Breast epithelium (tissue), 4 donors: ENCODE measurements around the gene BCAS3. TPM values are rescaled to one million over a fixed set of nuclear protein-coding genes. Genes with fewer than 3 reads are reported as not detected.

ENCODE experiments used
- DNase-seq, 2 donors: peaks; one replicate each; pipeline ENCODE4 v3.0.0-alpha.2; 2019; ENCODE audit warnings: low spot score in 2 of 2
- H3K27ac ChIP-seq, 2 donors: fragments of 200-600 bp; sonication (generic) in 1 of 2; one replicate each; pipeline ENCODE4 v1.5.1; 2016 to 2019; ENCODE audit warnings: mild to moderate bottlenecking in 1 of 2
- H3K27me3 ChIP-seq, 2 donors: fragments of 200-600 bp; sonication (generic) in 1 of 2; one replicate each; pipeline versions ENCODE4 v1.5.1 to v1.6.0; 2017 to 2019; ENCODE audit warnings: control low read depth in 1 of 2, mild to moderate bottlenecking in 1 of 2
- H3K36me3 ChIP-seq: fragments of 200-600 bp; one replicate; pipeline ENCODE4 v1.5.1; 2019
- H3K4me1 ChIP-seq, 2 donors: fragments of 200-600 bp; sonication (generic); one replicate each; pipeline ENCODE4 v1.5.1; 2016 to 2019; ENCODE audit warnings: control low read depth in 1 of 2
- H3K4me3 ChIP-seq, 3 donors: fragments of 200-600 bp; sonication (generic); 1 replicate in 2 of 3; 2 replicates in 1 of 3; pipeline ENCODE4 v1.5.1; 2016 to 2019; ENCODE audit warnings: mild to moderate bottlenecking in 3 of 3, moderate library complexity in 2 of 3
- H3K9me3 ChIP-seq, 2 donors: fragments of 200-600 bp; sonication (generic) in 1 of 2; one replicate each; pipeline ENCODE4 v1.5.1; 2016 to 2019; ENCODE audit warnings: control low read depth in 1 of 2
- POLR2A ChIP-seq: fragments of 450-650 bp; IDR thresholded peaks from one replicate; pipeline ENCODE4 v1.6.1; 2016; ENCODE audit warnings: antibody characterized with exemption, mild to moderate bottlenecking, moderate library complexity
- POLR2AphosphoS5 ChIP-seq, 3 donors: sonication (generic); formaldehyde crosslinking; IDR thresholded peaks; one replicate each; pipeline ENCODE4 v1.6.1; 2017; ENCODE audit warnings: antibody characterized with exemption in 3 of 3
- intact Hi-C: fragments of 100-400 bp; cut with DNase I; formaldehyde crosslinking; loops from one replicate; pipeline ENCODE4 v1.15.1; 2023; ENCODE audit warnings: low total_unique reads
- total RNA-seq, 3 donors: library from RNA; depleted of rRNA; stranded (reverse); fragments of >200 nt; gene quantifications; one replicate each; pipeline ENCODE4 v1.1.0, GENCODE V29; 2016
- TF ChIP-seq, protein P1 (sequence below), 3 donors: fragments of 450-650 bp; IDR thresholded peaks; one replicate each; pipeline ENCODE4 v1.5.1; 2016 to 2017; ENCODE audit warnings: antibody characterized with exemption in 3 of 3, mild to moderate bottlenecking in 3 of 3, moderate library complexity in 3 of 3

Gene BCAS3
- total RNA-seq, 3 donors from 2014 or later: 30.8 to 47.9 (median 31.2) TPM

GRCh38 chr17:60914078-60914477 lies 236.4 kb downstream of the BCAS3 start:
- no peak for DNase-seq
- no peaks in the 10 kb centered on the region for H3K36me3 ChIP-seq

GRCh38 chr17:60916043-60916442 lies 238.4 kb downstream of the BCAS3 start:
- Histone ChIP-seq H3K36me3 (no peaks in the 10 kb centered on the region), H3K27ac (no peak overlapping the region), H3K4me3 (no peak overlapping the region), H3K4me1 (no peaks in the 10 kb centered on the region), H3K9me3 (peaks cover 7 to 16% of the 10 kb centered on the region in 2 donors), H3K27me3 (no peaks in the 10 kb centered on the region)
- no peak for DNase-seq
- TF ChIP-seq, protein P1, sequence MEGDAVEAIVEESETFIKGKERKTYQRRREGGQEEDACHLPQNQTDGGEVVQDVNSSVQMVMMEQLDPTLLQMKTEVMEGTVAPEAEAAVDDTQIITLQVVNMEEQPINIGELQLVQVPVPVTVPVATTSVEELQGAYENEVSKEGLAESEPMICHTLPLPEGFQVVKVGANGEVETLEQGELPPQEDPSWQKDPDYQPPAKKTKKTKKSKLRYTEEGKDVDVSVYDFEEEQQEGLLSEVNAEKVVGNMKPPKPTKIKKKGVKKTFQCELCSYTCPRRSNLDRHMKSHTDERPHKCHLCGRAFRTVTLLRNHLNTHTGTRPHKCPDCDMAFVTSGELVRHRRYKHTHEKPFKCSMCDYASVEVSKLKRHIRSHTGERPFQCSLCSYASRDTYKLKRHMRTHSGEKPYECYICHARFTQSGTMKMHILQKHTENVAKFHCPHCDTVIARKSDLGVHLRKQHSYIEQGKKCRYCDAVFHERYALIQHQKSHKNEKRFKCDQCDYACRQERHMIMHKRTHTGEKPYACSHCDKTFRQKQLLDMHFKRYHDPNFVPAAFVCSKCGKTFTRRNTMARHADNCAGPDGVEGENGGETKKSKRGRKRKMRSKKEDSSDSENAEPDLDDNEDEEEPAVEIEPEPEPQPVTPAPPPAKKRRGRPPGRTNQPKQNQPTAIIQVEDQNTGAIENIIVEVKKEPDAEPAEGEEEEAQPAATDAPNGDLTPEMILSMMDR (IDR thresholded peaks at IDR 0.05): no peak
- TF ChIP-seq POLR2AphosphoS5 (IDR thresholded peaks at IDR 0.05): no peak
- TF ChIP-seq POLR2A: no peak
- intact Hi-C loops: no loop called here

More at GRCh38 chr17:60914078-60914477, 236.4 kb downstream of the BCAS3 start:
- intact Hi-C loops: no loop called here
- H3K9me3 ChIP-seq: peaks cover 7 to 16% of the 10 kb centered on the region in 2 donors
- no peak overlapping the region for H3K27ac ChIP-seq
- TF ChIP-seq POLR2AphosphoS5 (IDR thresholded peaks at IDR 0.05) (no peak), POLR2A (no peak)
- TF ChIP-seq, protein P1 (IDR thresholded peaks at IDR 0.05): no peak
- no peaks in the 10 kb centered on the region for H3K27me3 ChIP-seq
- no peak overlapping the region for H3K4me3 ChIP-seq
- H3K4me1 ChIP-seq: no peaks in the 10 kb centered on the region

GRCh38 chr17:60920107-60920506 lies 242.5 kb downstream of the BCAS3 start:
- no peak for DNase-seq
- no peak overlapping the region for H3K27ac ChIP-seq
- no peak for TF ChIP-seq POLR2A
- no peak for TF ChIP-seq POLR2AphosphoS5 (IDR thresholded peaks at IDR 0.05)
- TF ChIP-seq, protein P1 (IDR thresholded peaks at IDR 0.05): no peak

DNA sequence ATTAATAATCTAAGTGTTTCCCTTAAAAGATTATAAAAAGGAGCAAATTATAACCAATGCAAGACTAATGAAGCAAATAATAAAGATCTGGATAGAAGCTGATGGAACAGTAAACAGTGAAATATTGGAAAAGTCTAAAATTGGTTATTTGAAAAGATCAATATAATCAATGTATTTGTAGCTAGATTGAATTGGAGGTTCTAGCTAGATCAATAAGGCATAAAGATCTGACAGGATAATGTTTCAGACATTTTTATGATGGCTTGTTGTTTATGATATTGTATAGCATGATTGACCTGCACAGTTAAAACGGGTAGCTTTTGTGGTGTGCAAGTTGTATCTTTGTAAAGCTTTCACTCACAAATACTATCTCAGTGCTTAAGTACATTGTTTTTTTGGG lies 245.3 kb downstream of the BCAS3 start:
- TF ChIP-seq, protein P1 (IDR thresholded peaks at IDR 0.05): no peak
- TF ChIP-seq POLR2A (no peak), POLR2AphosphoS5 (IDR thresholded peaks at IDR 0.05) (no peak)
- Histone ChIP-seq H3K36me3 (no peaks in the 10 kb centered on the region), H3K4me3 (no peak overlapping the region), H3K9me3 (no peaks in the 10 kb centered on the region), H3K27me3 (no peaks in the 10 kb centered on the region), H3K4me1 (no peaks in the 10 kb centered on the region), H3K27ac (no peak overlapping the region)
- no peak for DNase-seq
- intact Hi-C loops: loop anchor here (10.0 kb wide), 1 partner anchor 1148 kb away; no protein-coding TSS in a partner anchor

More at GRCh38 chr17:60920107-60920506, 242.5 kb downstream of the BCAS3 start:
- Histone ChIP-seq H3K4me3 (no peak overlapping the region), H3K4me1 (no peaks in the 10 kb centered on the region), H3K27me3 (no peaks in the 10 kb centered on the region), H3K36me3 (no peaks in the 10 kb centered on the region), H3K9me3 (peaks cover 7 to 15% of the 10 kb centered on the region in 2 donors)
- intact Hi-C loops: loop anchor here (10.0 kb wide), 1 partner anchor 1145 kb away; no protein-coding TSS in a partner anchor

- Histone ChIP-seq H3K27ac (no peak overlapping the region), H3K27me3 (no peaks in the 10 kb centered on the region), H3K9me3 (no peaks in the 10 kb centered on the region), H3K4me1 (no peaks in the 10 kb centered on the region), H3K36me3 (no peaks in the 10 kb centered on the region), H3K4me3 (no peak overlapping the region)
- no peak for DNase-seq
- TF ChIP-seq POLR2AphosphoS5 (IDR thresholded peaks at IDR 0.05) (no peak), POLR2A (no peak)
- TF ChIP-seq, protein P1 (IDR thresholded peaks at IDR 0.05): no peak
- intact Hi-C loops: loop anchor here (10.0 kb wide), 1 partner anchor 1152 kb away; no protein-coding TSS in a partner anchor
These were observed 249.0 kb downstream of the BCAS3 start for GRCh38 chr17:60926466-60927183.
